BE2C (cell line): ENCODE measurements around the gene SPIB. TPM values are rescaled to one million over a fixed set of nuclear protein-coding genes. Genes with fewer than 3 reads are reported as not detected.

Experiments used
- DNase-seq: peaks from one replicate; pipeline ENCODE4 v3.0.0-alpha.2; 2020
- H3K27me3 ChIP-seq: fragments of 250-450 bp; sonication (Bioruptor Pico); 2 replicates; pipeline ENCODE4 v1.5.1; 2020; ENCODE audit warnings: mild to moderate bottlenecking
- H3K36me3 ChIP-seq: fragments of 250-450 bp; sonication (Bioruptor Pico); 2 replicates; pipeline ENCODE4 v1.5.1; 2020; ENCODE audit warnings: mild to moderate bottlenecking
- H3K4me1 ChIP-seq: fragments of 250-450 bp; sonication (Bioruptor Pico); 2 replicates; pipeline ENCODE4 v1.5.1; 2020
- H3K4me3 ChIP-seq: 2 replicates; pipeline ENCODE4 v1.5.1; 2011; ENCODE audit warnings: low read depth, low read length
- H3K9me3 ChIP-seq: fragments of 250-450 bp; sonication (Bioruptor Pico); 2 replicates; pipeline ENCODE4 v1.5.1; 2020
- CTCF ChIP-seq: IDR thresholded peaks from 2 replicates; pipeline ENCODE4 v1.5.1; 2012; ENCODE audit warnings: mild to moderate bottlenecking, low read depth, low read length
- polyA plus RNA-seq: library from polyadenylated mRNA; unstranded; fragments of >200 nt; gene quantifications from one replicate; pipeline ENCODE4 v1.2.1, GENCODE V29; 2012; ENCODE audit warnings: low read depth, missing spikeins; ENCODE audit not compliant: insufficient read length, insufficient read depth

The SPIB gene
- not detected for polyA plus RNA-seq

GRCh38 chr19:50418176-50419021 lies at the start of gene SPIB:
Gene SPIB, plus strand, starts transcription at chr19:50418938. Its CDS starts 25 bp downstream, at chr19:50418963.
- no peak within 1 kb of the TSS for H3K4me3 ChIP-seq
- TF ChIP-seq CTCF, result no peak
- peaks cover 15% of the 10 kb centered on the region for H3K36me3 ChIP-seq
- no peaks in the 10 kb centered on the region; the same call in 1 of the 2 replicates for H3K4me1 ChIP-seq
- H3K9me3 ChIP-seq, result no peaks in the 10 kb centered on the region; the same call in 1 of the 2 replicates
- H3K27me3 ChIP-seq, result no peaks in the 10 kb centered on the region
- no peak for DNase-seq

GRCh38 chr19:50371914-50372475 lies 46.7 kb upstream of the SPIB start:
- Histone ChIP-seq H3K27me3 (no peaks in the 10 kb centered on the region), H3K36me3 (no peaks in the 10 kb centered on the region), H3K4me1 (no peaks in the 10 kb centered on the region), H3K9me3 (no peaks in the 10 kb centered on the region), H3K4me3 (no peak overlapping the region)
- DNase-seq, result no peak
- TF ChIP-seq CTCF, result no peak

- H3K4me3 ChIP-seq, result peak within 1 kb of the TSS; percentile 88
- no peaks in the 10 kb centered on the region for H3K4me1 ChIP-seq
- H3K9me3 ChIP-seq, result no peaks in the 10 kb centered on the region
- peak; percentile 96 for DNase-seq
- H3K27me3 ChIP-seq, result no peaks in the 10 kb centered on the region
- peaks cover 27% of the 10 kb centered on the region for H3K36me3 ChIP-seq
- TF ChIP-seq CTCF, result no peak
Measured at GRCh38 chr19:50376166-50377050, 42.3 kb upstream of the SPIB start, which contains the start of gene NR1H2. Gene NR1H2, plus strand, starts transcription at chr19:50376457. Its CDS starts 1,149 bp downstream, at chr19:50377606.

- Histone ChIP-seq H3K36me3 (peaks cover 28% of the 10 kb centered on the region), H3K4me3 (peak overlapping the region; percentile 16; the same call in 1 of the 2 replicates), H3K27me3 (no peaks in the 10 kb centered on the region), H3K4me1 (no peaks in the 10 kb centered on the region), H3K9me3 (no peaks in the 10 kb centered on the region)
- DNase-seq, result no peak
- TF ChIP-seq CTCF, result no peak
Measured at GRCh38 chr19:50377051-50377461, 41.7 kb upstream of the SPIB start.

- no peak for TF ChIP-seq CTCF
- H3K36me3 ChIP-seq, result peaks cover 32% of the 10 kb centered on the region
- no peak overlapping the region for H3K4me3 ChIP-seq
- H3K4me1 ChIP-seq, result no peaks in the 10 kb centered on the region
- DNase-seq, result no peak
- no peaks in the 10 kb centered on the region for H3K9me3 ChIP-seq
- H3K27me3 ChIP-seq, result no peaks in the 10 kb centered on the region
Measured at GRCh38 chr19:50377517-50377916, 41.2 kb upstream of the SPIB start.
